ENCODE data around the gene ARHGAP32.

DNA sequence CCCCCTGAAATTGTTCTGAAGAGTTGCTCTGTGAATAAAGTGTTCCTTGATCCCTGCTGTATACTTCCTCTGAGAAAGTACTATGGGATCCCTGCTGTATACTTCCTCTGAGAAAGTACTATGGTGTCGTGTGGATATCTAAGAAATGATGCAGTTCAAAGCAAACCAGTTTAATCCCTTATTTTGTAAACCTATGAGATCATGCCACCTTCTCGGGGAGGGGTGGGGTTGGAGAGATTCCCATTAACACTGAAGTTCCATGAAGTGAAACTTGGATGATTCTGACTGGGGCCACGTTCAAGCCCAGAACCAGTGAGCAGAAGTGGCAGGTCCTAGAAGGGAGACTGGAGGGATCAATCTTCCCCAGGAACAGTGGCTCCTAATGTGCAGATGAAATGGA, 236.5 kb downstream of the ARHGAP32 start:
- TF ChIP-seq CTCF (IDR thresholded peaks at IDR 0.05): no peak
- no peak for TF ChIP-seq POLR2A (IDR thresholded peaks at IDR 0.05)

Data from lower leg skin (tissue), 3 donors.